ENCODE results near the gene DGUOK. TPM values are rescaled to one million over a fixed set of nuclear protein-coding genes. Genes with fewer than 3 reads are reported as not detected.
A peak's percentile ranks its signal among the peaks of the same experiment; 100 is the strongest.

Gene DGUOK
- total and polyA plus RNA-seq, 8 donors: 1.7 to 91.3 (median 33.8) TPM; not detected in 1

DNA sequence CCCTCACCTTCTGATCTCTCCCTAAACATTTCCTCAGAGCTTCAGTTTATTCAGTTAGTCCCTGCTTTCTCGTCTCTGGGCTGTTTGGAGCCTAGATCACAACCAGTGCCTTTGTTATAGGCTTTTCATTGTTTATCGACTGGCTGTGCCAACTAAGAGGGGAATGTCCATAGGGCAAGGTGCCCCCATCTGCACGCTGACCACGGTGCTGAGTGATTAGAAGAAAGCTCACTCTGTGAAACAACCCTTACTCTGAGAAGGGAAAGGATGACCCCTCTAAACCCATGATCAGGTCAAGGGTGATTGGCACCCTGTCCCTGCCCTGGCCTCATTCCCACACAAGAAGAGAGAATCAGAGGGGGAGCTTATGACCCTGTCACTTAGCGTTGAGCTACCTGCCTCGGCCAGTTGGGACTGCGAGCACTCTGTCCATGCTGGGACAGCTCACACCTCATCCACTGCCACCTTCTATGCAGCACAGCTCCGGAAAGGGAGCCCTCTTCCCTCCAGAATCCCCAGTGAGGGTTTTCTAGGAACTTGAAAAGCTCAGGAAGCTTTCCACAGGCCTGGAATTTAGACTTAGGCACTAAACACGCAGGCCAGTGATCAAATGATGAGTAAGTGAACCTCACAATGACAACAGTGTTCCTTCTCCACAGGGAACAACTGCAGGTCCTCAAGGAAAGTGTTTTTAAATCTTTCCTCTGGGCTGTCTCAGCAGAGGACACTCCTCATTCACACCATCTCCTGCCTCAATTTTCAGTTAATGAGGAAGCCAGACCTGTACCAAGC lies 36.2 kb upstream of the DGUOK start:
- no peak for TF ChIP-seq EP300 (IDR thresholded peaks at IDR 0.05)
- no peak for TF ChIP-seq POLR2A (IDR thresholded peaks at IDR 0.05)
- TF ChIP-seq, protein P1, sequence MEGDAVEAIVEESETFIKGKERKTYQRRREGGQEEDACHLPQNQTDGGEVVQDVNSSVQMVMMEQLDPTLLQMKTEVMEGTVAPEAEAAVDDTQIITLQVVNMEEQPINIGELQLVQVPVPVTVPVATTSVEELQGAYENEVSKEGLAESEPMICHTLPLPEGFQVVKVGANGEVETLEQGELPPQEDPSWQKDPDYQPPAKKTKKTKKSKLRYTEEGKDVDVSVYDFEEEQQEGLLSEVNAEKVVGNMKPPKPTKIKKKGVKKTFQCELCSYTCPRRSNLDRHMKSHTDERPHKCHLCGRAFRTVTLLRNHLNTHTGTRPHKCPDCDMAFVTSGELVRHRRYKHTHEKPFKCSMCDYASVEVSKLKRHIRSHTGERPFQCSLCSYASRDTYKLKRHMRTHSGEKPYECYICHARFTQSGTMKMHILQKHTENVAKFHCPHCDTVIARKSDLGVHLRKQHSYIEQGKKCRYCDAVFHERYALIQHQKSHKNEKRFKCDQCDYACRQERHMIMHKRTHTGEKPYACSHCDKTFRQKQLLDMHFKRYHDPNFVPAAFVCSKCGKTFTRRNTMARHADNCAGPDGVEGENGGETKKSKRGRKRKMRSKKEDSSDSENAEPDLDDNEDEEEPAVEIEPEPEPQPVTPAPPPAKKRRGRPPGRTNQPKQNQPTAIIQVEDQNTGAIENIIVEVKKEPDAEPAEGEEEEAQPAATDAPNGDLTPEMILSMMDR (IDR thresholded peaks at IDR 0.05): no peak
- no peak for TF ChIP-seq POLR2AphosphoS5 (IDR thresholded peaks at IDR 0.05)
- 58 to 68% (median 66%) methylated on average over 7 to 9 of the region's 9 CpGs for WGBS, 5 donors
- H3K36me3 ChIP-seq: no peaks in the 10 kb centered on the region
- intact Hi-C loops (cut with DNase I; ENCODE audit: low total_unique reads): no loop called here
- H3K4me3 ChIP-seq: no peak overlapping the region
- no peak for DNase-seq
- H3K4me1 ChIP-seq: peaks cover 0 to 21% (median 7%) of the 10 kb centered on the region in 4 donors
- H3K27me3 ChIP-seq: no peaks in the 10 kb centered on the region
- H3K9me3 ChIP-seq: no peaks in the 10 kb centered on the region
- H3K27ac ChIP-seq: peak overlapping the region in 3 of 5 donors; percentile 79 to 92 (median 82)

DNA sequence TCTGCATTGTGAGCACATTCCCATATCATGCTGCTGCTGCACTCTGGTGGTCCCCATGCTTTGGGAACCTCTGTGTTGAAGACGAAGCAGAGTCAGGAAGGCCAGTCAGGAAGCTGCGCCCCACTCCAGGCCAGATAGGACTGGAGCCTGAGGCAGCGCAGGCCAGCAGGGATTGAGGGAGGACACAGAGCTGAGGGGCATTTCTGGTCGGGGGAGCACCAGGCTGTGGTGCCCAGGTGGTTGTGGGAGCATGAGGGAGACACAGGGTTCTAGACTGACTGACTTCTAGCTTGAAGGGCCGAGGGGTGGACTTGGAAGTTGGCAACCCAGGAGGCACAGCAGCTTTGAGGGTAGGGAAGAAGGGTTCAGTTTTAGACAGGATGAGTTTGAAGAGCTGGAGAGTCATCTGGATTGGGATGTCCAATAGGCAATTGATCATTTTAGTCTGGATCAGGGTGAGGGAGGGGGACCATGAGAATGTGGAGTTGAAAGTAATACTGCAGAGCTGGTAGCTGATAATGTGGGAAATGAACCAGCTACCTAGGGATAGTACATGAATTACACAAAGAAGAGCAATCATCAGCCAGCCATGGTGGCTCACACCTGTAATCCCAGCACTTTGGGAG lies 35.3 kb upstream of the DGUOK start:
- Histone ChIP-seq H3K36me3 (no peaks in the 10 kb centered on the region), H3K4me3 (no peak overlapping the region), H3K27ac (peak overlapping the region in 4 of 5 donors; percentile 79 to 92 (median 82)), H3K9me3 (no peaks in the 10 kb centered on the region), H3K4me1 (peaks cover 0 to 21% (median 7%) of the 10 kb centered on the region in 4 donors), H3K27me3 (no peaks in the 10 kb centered on the region)
- 80 to 92% (median 85%) methylated on average over 5 of the region's 5 CpGs for WGBS, 5 donors
- TF ChIP-seq EP300 (IDR thresholded peaks at IDR 0.05) (no peak), POLR2AphosphoS5 (IDR thresholded peaks at IDR 0.05) (no peak), POLR2A (IDR thresholded peaks at IDR 0.05) (no peak)
- TF ChIP-seq, protein P1 (IDR thresholded peaks at IDR 0.05): no peak
- intact Hi-C loops (cut with DNase I; ENCODE audit: low total_unique reads): no loop called here
- DNase-seq: no peak

DNA sequence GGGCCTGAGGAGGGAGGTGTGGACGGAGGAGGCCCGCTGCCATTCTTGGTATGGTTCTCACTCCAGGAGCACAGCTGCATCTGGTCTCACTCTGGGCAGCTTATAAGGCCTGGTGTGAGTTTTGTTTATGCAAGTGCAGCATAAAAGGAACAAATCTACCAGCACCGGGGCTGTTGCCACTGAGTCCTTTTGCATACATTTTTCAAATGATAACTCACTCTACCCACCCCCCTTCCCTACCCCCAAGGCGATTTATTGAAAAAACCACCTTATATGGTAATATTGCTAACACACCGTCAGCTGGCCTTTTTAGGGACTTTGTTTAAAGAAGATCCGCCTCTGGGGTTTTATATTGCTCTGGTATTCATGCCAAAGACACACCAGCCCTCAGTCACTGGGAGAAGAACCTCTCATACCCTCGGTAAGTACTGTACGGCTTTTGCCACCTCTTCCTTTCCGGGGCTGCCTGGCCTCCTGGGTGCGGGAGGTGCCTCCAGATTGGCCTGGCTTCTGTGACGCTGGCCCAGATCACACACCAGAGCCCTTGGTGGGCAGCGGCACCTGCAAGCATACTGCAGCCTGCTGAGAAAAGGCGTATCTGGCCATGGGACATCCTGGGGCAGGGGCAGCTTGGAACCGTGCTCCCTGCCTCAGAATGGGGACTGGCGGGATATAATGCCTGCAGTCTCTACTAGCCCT lies 33.9 kb upstream of the DGUOK start, which contains the start of gene ACTG2:
ACTG2 (plus strand) TSS at position 378 of the 699 bp plus-strand sequence. CDS start 8,304 bp downstream, outside the sequence.
- H3K4me1 ChIP-seq: peaks cover 0 to 21% (median 10%) of the 10 kb centered on the region in 4 donors
- no peaks in the 10 kb centered on the region for H3K36me3 ChIP-seq
- TF ChIP-seq, protein P1 (IDR thresholded peaks at IDR 0.05): no peak
- TF ChIP-seq POLR2A (IDR thresholded peaks at IDR 0.05) (peak in 1 of 4 donors; percentile 38), POLR2AphosphoS5 (IDR thresholded peaks at IDR 0.05) (peak; percentile 59 to 84 (median 73)), EP300 (IDR thresholded peaks at IDR 0.05) (peak; percentile 1)
- 54 to 83% (median 76%) methylated on average over 10 to 15 of the region's 15 CpGs for WGBS, 5 donors
- no peaks in the 10 kb centered on the region for H3K27me3 ChIP-seq
- DNase-seq: peak in 1 of 2 donors; percentile 77
- peak within 1 kb of the TSS; percentile 14 to 92 (median 82) for H3K27ac ChIP-seq
- peak within 1 kb of the TSS; percentile 30 to 50 (median 44) for H3K4me3 ChIP-seq
- intact Hi-C loops (cut with DNase I; ENCODE audit: low total_unique reads): no loop called here
- H3K9me3 ChIP-seq: no peaks in the 10 kb centered on the region
